GM23338 (cell line): ENCODE data around the gene TULP1. TPM values are rescaled to one million over a fixed set of nuclear protein-coding genes. Genes with fewer than 3 reads are reported as not detected.

ENCODE experiments used
- ATAC-seq: fragments of 200-7000 bp; cut with Tn5 transposase; 3 replicates; pipeline ENCODE4 v1.9.1; 2020
- DNase-seq: peaks from one replicate; pipeline ENCODE4 v3.0.0-alpha.2; 2015; ENCODE audit warnings: low spot score
- H2AFZ ChIP-seq: fragments of 200-600 bp; sonication (generic); 2 replicates; pipeline ENCODE4 v1.8.0; 2016; ENCODE audit warnings: antibody characterized with exemption, mild to moderate bottlenecking, moderate library complexity
- H3F3A ChIP-seq: fragments of 200-600 bp; sonication (generic); replicated peaks from 2 replicates; pipeline ENCODE4 v1.8.0; 2017; ENCODE audit warnings: antibody characterized with exemption, mixed run types, low read depth
- H3K27ac ChIP-seq: fragments of 200-600 bp; sonication (generic); 2 replicates; pipeline ENCODE4 v1.6.1; 2016; ENCODE audit warnings: low read depth
- H3K27me3 ChIP-seq: fragments of 200-600 bp; sonication (generic); 2 replicates; pipeline ENCODE4 v1.8.0; 2016; ENCODE audit warnings: mild to moderate bottlenecking, mixed run types, moderate library complexity; ENCODE audit not compliant: insufficient read depth
- H3K36me3 ChIP-seq: fragments of 200-600 bp; sonication (generic); 2 replicates; pipeline ENCODE4 v1.8.0; 2016; ENCODE audit warnings: mild to moderate bottlenecking; ENCODE audit not compliant: insufficient read depth
- H3K4me1 ChIP-seq: fragments of 200-600 bp; sonication (generic); 2 replicates; pipeline ENCODE4 v1.8.0; 2016; ENCODE audit warnings: mild to moderate bottlenecking, moderate library complexity; ENCODE audit not compliant: insufficient read depth
- H3K4me2 ChIP-seq: fragments of 200-600 bp; sonication (generic); 2 replicates; pipeline ENCODE4 v1.7.1; 2017; ENCODE audit warnings: mixed run types
- H3K4me3 ChIP-seq: fragments of 200-600 bp; sonication (generic); 2 replicates; pipeline ENCODE4 v1.6.1; 2016; ENCODE audit warnings: mixed run types
- H3K79me2 ChIP-seq: fragments of 200-600 bp; sonication (generic); replicated peaks from 2 replicates; pipeline ENCODE4 v1.8.0; 2017; ENCODE audit warnings: mild to moderate bottlenecking; ENCODE audit not compliant: insufficient read depth
- H3K9me2 ChIP-seq: fragments of 200-600 bp; sonication (generic); 2 replicates; pipeline ENCODE4 v1.8.0; 2017; ENCODE audit not compliant: insufficient read depth
- H4K20me1 ChIP-seq: fragments of 200-600 bp; sonication (generic); replicated peaks from 2 replicates; pipeline ENCODE4 v1.8.0; 2017; ENCODE audit warnings: mild to moderate bottlenecking; ENCODE audit not compliant: insufficient read depth
- H3K27ac Mint-ChIP-seq: 2 replicates; pipeline ENCODE4 v1.8.0; 2020; ENCODE audit warnings: inconsistent platforms, mild to moderate bottlenecking, moderate library complexity, mixed read lengths
- H3K27me3 Mint-ChIP-seq: 3 replicates; pipeline ENCODE4 v1.8.0; 2022; ENCODE audit warnings: low read depth, mild to moderate bottlenecking, moderate library complexity, mixed read lengths, inconsistent platforms; ENCODE audit not compliant: insufficient read depth, poor library complexity
- H3K36me3 Mint-ChIP-seq: 3 replicates; pipeline ENCODE4 v1.8.0; 2021; ENCODE audit warnings: low read depth, mild to moderate bottlenecking, inconsistent platforms, moderate library complexity, mixed read lengths
- H3K4me1 Mint-ChIP-seq: 3 replicates; pipeline ENCODE4 v1.8.0; 2020; ENCODE audit warnings: mild to moderate bottlenecking, inconsistent platforms, mixed read lengths
- H3K4me3 Mint-ChIP-seq: 3 replicates; pipeline ENCODE4 v1.8.0; 2021; ENCODE audit warnings: moderate library complexity, mild to moderate bottlenecking, inconsistent platforms, mixed read lengths
- H3K9me3 Mint-ChIP-seq: 3 replicates; pipeline ENCODE4 v1.8.0; 2020; ENCODE audit warnings: moderate library complexity, mild to moderate bottlenecking, inconsistent platforms, mixed read lengths
- CREB1 ChIP-seq: fragments of 250-450 bp; sonication (Bioruptor Pico); IDR thresholded peaks from 2 replicates; pipeline ENCODE4 v1.5.0; 2020; ENCODE audit warnings: low read depth, mild to moderate bottlenecking, moderate library complexity
- EZH2 ChIP-seq: fragments of 200-600 bp; sonication (generic); IDR thresholded peaks from one replicate; pipeline ENCODE4 v1.8.0; 2017; ENCODE audit warnings: antibody characterized with exemption, mild to moderate bottlenecking, low read depth; ENCODE audit not compliant: unreplicated experiment
- ZNF331 ChIP-seq: fragments of 250-450 bp; sonication (Bioruptor Pico); IDR thresholded peaks from 2 replicates; pipeline ENCODE4 v1.5.0; 2020; ENCODE audit warnings: low read depth, mild to moderate bottlenecking, moderate library complexity
- polyA plus RNA-seq: library from polyadenylated mRNA; unstranded; fragments of >200 nt; fragmentation: Nextera tagmentation; extraction: Ambion mirVana; gene quantifications from 2 replicates; pipeline ENCODE4 v1.2.1, GENCODE V29; 2016
- total RNA-seq: library from RNA; depleted of rRNA; stranded (reverse); fragments of >200 nt; shearing (Covaris generic); gene quantifications from 2 replicates; pipeline ENCODE4 v1.2.3, GENCODE V29; 2014
- TF ChIP-seq, protein P1 (sequence below), 2 experiments: fragments of 200-600 bp in 1 of 2; sonication (generic) in 1 of 2; conservative IDR thresholded peaks; 2 replicates each; pipeline versions ENCODE4 v1.5.1 to v1.6.1; 2016 to 2017; ENCODE audit warnings: antibody characterized with exemption in 2 of 2, low read depth in 2 of 2, mild to moderate bottlenecking in 2 of 2, moderate library complexity in 1 of 2
- TF ChIP-seq, protein P2 (sequence below): fragments of 250-450 bp; sonication (Bioruptor Pico); IDR thresholded peaks from 2 replicates; pipeline ENCODE4 v1.5.0; 2020; ENCODE audit warnings: mild to moderate bottlenecking, moderate library complexity

The TULP1 gene
- total and polyA plus RNA-seq, 2 experiments from 2014 or later = 3.0 to 3.8 TPM

DNA sequence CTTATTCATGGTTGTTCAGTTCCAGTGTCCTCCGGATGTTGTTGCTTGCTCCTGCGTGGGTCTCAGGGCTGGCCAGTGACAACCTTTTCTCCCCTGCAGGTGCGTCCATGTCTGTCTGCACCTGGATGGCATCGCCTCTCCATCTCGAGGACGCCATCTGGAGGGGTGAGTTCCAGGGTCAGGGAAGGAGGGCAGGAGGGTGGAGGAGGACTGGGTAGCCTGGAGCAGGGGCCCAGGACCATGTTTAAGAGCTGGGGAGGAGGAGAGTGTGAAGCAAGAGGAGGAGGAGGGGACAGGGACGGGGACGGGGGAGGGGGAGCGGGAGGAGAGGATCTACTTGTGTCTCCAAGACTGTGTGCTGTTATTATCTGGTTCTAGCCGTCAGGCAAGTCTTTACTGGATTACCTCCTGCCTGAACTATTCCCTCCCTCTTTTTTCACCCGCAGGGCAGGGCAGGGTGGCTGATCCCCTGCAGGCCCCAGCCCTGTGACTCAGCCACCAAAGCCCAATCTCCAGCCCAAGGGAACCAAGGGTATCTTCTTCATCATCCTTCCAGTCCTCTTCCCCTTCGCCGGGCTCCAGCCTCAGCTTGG, 32.2 kb upstream of the TULP1 start:
- H3K27ac Mint-ChIP-seq = no peak overlapping the region; the same call in 1 of the 2 replicates
- H3K4me3 Mint-ChIP-seq = no peak overlapping the region
- H4K20me1 ChIP-seq = no peaks in the 10 kb centered on the region
- no peaks in the 10 kb centered on the region for H3K36me3 Mint-ChIP-seq
- no peaks in the 10 kb centered on the region for H3K27me3 ChIP-seq
- peak overlapping the region; percentile 15 for H2AFZ ChIP-seq
- no peaks in the 10 kb centered on the region for H3F3A ChIP-seq
- H3K9me3 Mint-ChIP-seq = no peaks in the 10 kb centered on the region
- H3K4me2 ChIP-seq = no peak overlapping the region
- no peaks in the 10 kb centered on the region for H3K36me3 ChIP-seq
- peaks cover 7% of the 10 kb centered on the region; the same call in 1 of the 2 replicates for H3K4me1 ChIP-seq
- DNase-seq = peak; percentile 23
- H3K79me2 ChIP-seq = no peaks in the 10 kb centered on the region
- peak overlapping the region; percentile 34; the same call in 1 of the 2 replicates for H3K27ac ChIP-seq
- H3K4me3 ChIP-seq = no peak overlapping the region
- TF ChIP-seq, protein P1, sequence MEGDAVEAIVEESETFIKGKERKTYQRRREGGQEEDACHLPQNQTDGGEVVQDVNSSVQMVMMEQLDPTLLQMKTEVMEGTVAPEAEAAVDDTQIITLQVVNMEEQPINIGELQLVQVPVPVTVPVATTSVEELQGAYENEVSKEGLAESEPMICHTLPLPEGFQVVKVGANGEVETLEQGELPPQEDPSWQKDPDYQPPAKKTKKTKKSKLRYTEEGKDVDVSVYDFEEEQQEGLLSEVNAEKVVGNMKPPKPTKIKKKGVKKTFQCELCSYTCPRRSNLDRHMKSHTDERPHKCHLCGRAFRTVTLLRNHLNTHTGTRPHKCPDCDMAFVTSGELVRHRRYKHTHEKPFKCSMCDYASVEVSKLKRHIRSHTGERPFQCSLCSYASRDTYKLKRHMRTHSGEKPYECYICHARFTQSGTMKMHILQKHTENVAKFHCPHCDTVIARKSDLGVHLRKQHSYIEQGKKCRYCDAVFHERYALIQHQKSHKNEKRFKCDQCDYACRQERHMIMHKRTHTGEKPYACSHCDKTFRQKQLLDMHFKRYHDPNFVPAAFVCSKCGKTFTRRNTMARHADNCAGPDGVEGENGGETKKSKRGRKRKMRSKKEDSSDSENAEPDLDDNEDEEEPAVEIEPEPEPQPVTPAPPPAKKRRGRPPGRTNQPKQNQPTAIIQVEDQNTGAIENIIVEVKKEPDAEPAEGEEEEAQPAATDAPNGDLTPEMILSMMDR (conservative IDR thresholded peaks at IDR 0.05; ENCODE audit: low read depth in 2 of 2) = peak in 1 of 2 experiments; percentile 35; a peak in 1 of 4 replicates
- TF ChIP-seq EZH2 = no peak
- peaks cover 17% of the 10 kb centered on the region for H3K4me1 Mint-ChIP-seq
- no peaks in the 10 kb centered on the region for H3K9me2 ChIP-seq
- peaks cover 9% of the 10 kb centered on the region for H3K27me3 Mint-ChIP-seq
- ATAC-seq = peak; percentile 61

DNA sequence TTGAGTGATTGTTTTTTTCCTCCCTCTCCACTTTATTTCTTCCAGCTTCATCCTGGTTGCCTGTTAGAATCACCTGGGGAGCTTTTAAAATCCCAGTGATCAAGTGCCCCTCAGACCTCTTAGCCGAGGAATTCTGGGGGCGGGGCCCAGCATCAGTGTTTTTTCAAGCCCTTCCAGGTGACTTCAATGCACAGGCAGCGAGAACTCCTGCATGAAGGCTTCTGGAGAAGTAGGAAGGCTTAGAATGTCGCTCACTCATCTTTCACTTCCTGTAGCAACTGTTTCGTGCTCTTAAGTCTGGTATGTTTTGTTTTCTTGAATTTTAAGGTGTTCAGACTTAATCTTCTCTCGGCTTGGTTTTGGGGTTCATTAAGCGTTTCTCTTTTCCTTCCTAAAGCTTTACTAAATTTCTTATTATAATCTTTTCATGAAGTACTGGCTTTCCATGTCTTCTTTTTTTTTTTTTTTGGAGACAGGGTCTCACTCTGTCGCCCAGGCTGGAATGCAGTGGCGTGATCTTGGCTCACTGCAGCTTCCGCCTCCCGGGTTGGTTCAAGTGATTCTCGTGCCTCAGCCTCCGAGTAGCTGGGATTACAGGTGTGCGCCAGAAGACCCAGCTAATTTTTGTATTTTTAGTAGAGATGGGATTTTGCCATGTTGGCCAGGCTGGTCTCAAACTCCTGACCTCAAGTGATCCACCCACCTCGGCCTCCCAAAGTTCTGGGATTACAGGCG, 30.9 kb upstream of the TULP1 start:
- no peaks in the 10 kb centered on the region for H3F3A ChIP-seq
- H3K36me3 ChIP-seq = no peaks in the 10 kb centered on the region
- Mint-ChIP-seq H3K4me1 (peaks cover 17% of the 10 kb centered on the region), H3K4me3 (0 out of 3 replicates have a peak overlapping the region, but pooled peaks have one; percentile 10), H3K36me3 (no peaks in the 10 kb centered on the region), H3K9me3 (no peaks in the 10 kb centered on the region), H3K27me3 (peaks cover 9% of the 10 kb centered on the region), H3K27ac (peak overlapping the region; percentile 53; the same call in 1 of the 2 replicates)
- H3K4me1 ChIP-seq = peaks cover 7% of the 10 kb centered on the region; the same call in 1 of the 2 replicates
- DNase-seq (peak; percentile 92), ATAC-seq (peak; percentile 87)
- no peaks in the 10 kb centered on the region for H3K9me2 ChIP-seq
- TF ChIP-seq CREB1 (peak; percentile 38; the same call in 1 of the 2 replicates), ZNF331 (CRISPR knock-in tag) (no peak)
- TF ChIP-seq, protein P2, sequence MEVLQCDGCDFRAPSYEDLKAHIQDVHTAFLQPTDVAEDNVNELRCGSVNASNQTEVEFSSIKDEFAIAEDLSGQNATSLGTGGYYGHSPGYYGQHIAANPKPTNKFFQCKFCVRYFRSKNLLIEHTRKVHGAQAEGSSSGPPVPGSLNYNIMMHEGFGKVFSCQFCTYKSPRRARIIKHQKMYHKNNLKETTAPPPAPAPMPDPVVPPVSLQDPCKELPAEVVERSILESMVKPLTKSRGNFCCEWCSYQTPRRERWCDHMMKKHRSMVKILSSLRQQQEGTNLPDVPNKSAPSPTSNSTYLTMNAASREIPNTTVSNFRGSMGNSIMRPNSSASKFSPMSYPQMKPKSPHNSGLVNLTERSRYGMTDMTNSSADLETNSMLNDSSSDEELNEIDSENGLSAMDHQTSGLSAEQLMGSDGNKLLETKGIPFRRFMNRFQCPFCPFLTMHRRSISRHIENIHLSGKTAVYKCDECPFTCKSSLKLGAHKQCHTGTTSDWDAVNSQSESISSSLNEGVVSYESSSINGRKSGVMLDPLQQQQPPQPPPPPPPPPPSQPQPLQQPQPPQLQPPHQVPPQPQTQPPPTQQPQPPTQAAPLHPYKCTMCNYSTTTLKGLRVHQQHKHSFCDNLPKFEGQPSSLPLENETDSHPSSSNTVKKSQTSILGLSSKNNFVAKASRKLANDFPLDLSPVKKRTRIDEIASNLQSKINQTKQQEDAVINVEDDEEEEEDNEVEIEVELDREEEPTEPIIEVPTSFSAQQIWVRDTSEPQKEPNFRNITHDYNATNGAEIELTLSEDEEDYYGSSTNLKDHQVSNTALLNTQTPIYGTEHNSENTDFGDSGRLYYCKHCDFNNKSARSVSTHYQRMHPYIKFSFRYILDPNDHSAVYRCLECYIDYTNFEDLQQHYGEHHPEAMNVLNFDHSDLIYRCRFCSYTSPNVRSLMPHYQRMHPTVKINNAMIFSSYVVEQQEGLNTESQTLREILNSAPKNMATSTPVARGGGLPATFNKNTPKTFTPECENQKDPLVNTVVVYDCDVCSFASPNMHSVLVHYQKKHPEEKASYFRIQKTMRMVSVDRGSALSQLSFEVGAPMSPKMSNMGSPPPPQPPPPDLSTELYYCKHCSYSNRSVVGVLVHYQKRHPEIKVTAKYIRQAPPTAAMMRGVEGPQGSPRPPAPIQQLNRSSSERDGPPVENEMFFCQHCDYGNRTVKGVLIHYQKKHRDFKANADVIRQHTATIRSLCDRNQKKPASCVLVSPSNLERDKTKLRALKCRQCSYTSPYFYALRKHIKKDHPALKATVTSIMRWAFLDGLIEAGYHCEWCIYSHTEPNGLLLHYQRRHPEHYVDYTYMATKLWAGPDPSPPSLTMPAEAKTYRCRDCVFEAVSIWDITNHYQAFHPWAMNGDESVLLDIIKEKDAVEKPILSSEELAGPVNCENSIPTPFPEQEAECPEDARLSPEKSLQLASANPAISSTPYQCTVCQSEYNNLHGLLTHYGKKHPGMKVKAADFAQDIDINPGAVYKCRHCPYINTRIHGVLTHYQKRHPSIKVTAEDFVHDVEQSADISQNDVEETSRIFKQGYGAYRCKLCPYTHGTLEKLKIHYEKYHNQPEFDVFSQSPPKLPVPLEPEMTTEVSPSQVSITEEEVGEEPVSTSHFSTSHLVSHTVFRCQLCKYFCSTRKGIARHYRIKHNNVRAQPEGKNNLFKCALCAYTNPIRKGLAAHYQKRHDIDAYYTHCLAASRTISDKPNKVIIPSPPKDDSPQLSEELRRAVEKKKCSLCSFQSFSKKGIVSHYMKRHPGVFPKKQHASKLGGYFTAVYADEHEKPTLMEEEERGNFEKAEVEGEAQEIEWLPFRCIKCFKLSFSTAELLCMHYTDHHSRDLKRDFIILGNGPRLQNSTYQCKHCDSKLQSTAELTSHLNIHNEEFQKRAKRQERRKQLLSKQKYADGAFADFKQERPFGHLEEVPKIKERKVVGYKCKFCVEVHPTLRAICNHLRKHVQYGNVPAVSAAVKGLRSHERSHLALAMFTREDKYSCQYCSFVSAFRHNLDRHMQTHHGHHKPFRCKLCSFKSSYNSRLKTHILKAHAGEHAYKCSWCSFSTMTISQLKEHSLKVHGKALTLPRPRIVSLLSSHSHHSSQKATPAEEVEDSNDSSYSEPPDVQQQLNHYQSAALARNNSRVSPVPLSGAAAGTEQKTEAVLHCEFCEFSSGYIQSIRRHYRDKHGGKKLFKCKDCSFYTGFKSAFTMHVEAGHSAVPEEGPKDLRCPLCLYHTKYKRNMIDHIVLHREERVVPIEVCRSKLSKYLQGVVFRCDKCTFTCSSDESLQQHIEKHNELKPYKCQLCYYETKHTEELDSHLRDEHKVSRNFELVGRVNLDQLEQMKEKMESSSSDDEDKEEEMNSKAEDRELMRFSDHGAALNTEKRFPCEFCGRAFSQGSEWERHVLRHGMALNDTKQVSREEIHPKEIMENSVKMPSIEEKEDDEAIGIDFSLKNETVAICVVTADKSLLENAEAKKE (CRISPR knock-in tag) = peak; percentile 38; the same call in 1 of the 2 replicates
- no peak overlapping the region for H3K4me2 ChIP-seq
- no peaks in the 10 kb centered on the region for H4K20me1 ChIP-seq
- no peaks in the 10 kb centered on the region for H3K79me2 ChIP-seq
- H3K27me3 ChIP-seq = no peaks in the 10 kb centered on the region
- H3K27ac ChIP-seq = no peak overlapping the region; the same call in 1 of the 2 replicates
- no peak overlapping the region for H3K4me3 ChIP-seq
- H2AFZ ChIP-seq = peak overlapping the region; percentile 15; the same call in 1 of the 2 replicates
